GM19328 (cell line): Measurements from ENCODE around the gene PDLIM4.

ENCODE experiments used
- ATAC-seq: cut with Tn5 transposase; IDR thresholded peaks from one replicate; pipeline ENCODE4 v1.9.1; 2021; ENCODE audit warnings: mild to moderate bottlenecking, moderate library complexity; ENCODE audit not compliant: unreplicated experiment

The PDLIM4 gene

DNA sequence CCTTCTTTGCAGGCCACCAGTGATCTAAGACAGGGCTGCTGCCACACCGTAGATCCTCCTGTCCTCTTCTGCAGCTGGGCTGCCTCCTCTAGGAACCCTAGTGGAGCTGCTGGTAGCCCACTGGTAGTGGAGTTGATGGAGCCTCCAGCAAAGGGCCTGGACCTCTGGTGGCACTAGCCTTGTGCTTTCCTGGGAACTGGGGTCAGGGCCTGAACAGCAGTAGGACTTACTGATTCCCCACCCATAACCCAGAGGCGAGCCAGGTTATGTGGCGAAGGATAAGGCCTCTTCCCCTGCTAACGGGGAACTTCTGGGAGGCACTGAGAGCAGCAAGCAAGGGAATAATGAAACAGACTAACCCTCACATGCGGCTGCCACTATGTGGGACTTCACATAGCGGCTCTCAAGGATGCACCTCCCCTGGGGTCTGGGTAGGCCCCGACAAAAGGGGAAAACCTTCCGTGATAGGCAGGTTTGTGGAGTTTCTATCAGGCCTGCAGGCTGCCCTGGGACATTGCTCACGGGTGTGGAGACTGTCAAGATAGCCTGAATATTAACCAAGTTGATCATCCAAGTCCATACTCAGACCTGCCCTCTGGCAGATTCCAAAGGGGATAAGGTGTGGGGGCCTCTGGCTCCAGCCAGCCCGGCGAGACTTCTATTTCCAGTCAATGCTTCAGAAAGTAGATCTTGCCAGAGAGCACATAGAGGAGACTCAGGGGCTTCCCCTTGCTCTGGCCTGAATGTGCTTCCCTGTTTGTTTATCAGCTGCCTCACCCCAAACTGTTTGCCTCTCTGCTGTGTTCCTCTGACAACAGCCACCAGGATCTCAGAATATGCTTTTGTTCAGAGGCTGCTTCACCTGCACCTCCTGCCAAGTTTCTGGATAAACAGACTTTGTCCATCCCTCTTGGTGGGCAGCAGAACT is 44.1 kb downstream of the PDLIM4 start:
- ATAC-seq, result no peak

DNA sequence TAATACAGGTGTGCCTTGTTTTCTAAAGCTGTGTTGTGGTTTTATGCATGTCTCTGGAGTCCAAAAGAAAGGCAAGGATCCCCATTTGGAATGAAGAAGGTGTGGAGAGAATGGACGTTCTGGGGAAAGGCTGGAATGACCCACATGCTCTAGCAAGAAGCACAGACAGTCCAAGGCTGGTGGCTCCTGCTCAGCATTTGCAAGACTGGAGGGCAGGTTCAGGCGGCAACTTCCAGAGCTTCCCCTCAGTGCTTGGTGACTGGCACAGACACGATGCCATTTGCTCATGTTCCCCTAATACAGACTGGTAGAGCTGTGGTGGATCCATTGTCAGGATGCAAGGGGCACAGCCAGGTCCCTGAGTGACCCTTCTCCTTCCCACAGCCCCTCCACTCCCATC is 44.9 kb downstream of the PDLIM4 start:
- ATAC-seq, result no peak

DNA sequence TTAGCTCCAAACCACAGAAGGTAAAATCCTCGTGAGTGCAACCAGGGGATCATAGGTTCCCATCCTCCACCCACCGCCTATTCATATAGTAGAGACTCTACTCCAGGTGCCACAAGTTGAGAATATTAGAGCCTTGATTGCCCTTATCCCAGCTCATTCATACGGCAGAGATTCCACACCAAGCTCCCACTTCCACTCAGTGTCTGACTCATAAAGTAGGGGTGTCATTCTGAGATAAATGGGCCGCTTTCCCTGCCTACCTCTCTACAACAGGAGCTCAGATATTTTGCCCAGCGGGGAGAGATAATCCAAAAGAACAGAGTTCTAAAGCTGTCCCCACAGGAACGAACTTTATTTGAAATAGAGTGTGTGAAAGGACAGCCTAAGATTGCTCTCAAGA is 46.1 kb downstream of the PDLIM4 start:
- no peak for ATAC-seq

DNA sequence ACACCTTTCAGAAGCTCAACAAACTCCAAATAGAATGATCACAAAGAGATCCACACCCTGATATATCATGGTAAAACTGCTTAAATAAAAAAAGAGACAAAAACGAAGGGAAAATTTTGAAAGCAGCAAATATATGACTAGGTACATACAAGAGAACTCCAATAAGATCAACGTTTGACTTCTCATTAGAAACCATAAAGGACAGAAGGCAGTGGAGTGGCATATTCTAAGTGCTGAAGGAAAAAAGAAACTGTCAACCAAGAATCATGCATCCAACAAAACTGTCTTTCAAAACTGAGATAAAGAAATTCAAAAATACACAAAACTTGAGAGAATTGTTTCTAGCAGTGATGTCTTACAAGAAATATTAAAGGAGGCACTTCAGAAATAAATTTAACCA is 47.9 kb downstream of the PDLIM4 start:
- ATAC-seq, result no peak

DNA sequence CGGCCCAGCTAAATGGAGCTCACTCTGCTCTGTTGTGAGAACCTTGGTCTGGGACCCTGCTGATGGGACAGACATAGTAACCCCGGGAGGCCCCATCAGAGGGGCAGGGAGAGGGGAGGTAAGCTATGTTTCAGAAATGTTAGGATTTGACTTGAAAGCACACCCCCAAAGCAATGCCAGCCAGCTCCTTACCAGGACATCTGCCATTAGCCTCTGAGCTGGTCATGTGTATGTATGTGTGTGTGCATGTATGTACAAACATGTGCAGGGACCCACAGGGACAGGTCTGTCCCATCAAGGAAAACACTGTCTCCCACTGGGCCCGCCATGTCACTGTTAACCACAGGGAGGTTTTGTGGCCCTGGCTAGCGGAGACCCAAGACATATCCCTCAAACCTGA is 51.2 kb downstream of the PDLIM4 start:
- no peak for ATAC-seq

- no peak for ATAC-seq
Observed at GRCh38 chr5:132309679-132310078, 52.2 kb downstream of the PDLIM4 start.

GRCh38 chr5:132310141-132310834 is 52.8 kb downstream of the PDLIM4 start:
- ATAC-seq, result no peak

GRCh38 chr5:132313366-132313765 is 55.9 kb downstream of the PDLIM4 start:
- no peak for ATAC-seq

- no peak for ATAC-seq
Observed at GRCh38 chr5:132313961-132314432, 56.5 kb downstream of the PDLIM4 start.

GRCh38 chr5:132315529-132316067 is 58.1 kb downstream of the PDLIM4 start:
- ATAC-seq, result no peak

DNA sequence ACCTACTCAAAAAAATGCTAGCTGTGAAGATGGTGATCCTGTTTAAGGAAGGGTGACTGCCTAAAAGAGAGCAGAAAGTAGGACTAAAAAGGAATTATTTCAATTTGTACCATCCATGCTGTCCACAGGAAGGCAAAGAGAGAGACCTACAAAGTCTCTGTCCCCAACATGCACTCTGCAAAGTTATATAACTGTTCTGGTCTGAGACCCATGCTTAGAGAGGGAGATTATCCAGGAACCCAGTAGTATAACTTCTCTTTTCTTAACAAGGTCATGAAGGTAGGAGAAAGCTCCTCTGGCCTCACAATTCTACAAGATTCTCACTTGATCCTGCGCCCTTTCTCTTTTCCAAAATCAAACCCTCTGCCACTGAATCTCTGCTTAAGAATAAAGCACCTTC is 62.5 kb downstream of the PDLIM4 start:
- ATAC-seq, result no peak

GRCh38 chr5:132321109-132321721 is 63.7 kb downstream of the PDLIM4 start:
- ATAC-seq, result no peak

- no peak for ATAC-seq
Observed at GRCh38 chr5:132322266-132322665, 64.8 kb downstream of the PDLIM4 start.
